Measurements from ENCODE around the gene TBC1D2. TPM values are rescaled to one million over a fixed set of nuclear protein-coding genes. Genes with fewer than 3 reads are reported as not detected.

The TBC1D2 gene
- total and polyA plus RNA-seq, 2 of the 13 experiments (the other 11 are each of a cell fraction or from before 2014, with no cell fraction given) = 2.0 to 2.8 TPM

- no peak for TF ChIP-seq ZNF407 (CRISPR knock-in tag; IDR thresholded peaks at IDR 0.05; ENCODE audit: not compliant biosample characterization)
- TF ChIP-seq ZNF180 (CRISPR knock-in tag; IDR thresholded peaks at IDR 0.05; ENCODE audit: borderline replicate concordance, low read depth) = no peak
- no peak for TF ChIP-seq TAF15 (IDR thresholded peaks at IDR 0.05; ENCODE audit: low read depth, low read length, poor library complexity, severe bottlenecking)
- TF ChIP-seq MXD4 (CRISPR knock-in tag; IDR thresholded peaks at IDR 0.05) = peak; percentile 70; the same call in 1 of the 2 replicates
- no peak for TF ChIP-seq SOX6 (IDR thresholded peaks at IDR 0.05)
- peak; percentile 67 for TF ChIP-seq SOX6 (CRISPR knock-in tag; IDR thresholded peaks at IDR 0.05)
- peak; percentile 65; the same call in 1 of the 2 replicates for TF ChIP-seq ATF1 (CRISPR knock-in tag; IDR thresholded peaks at IDR 0.05)
- TF ChIP-seq MTA1 (CRISPR knock-in tag; IDR thresholded peaks at IDR 0.05; ENCODE audit: borderline replicate concordance) = no peak; the same call in 1 of the 2 replicates
- peak; percentile 51 for TF ChIP-seq GATAD2A (CRISPR knock-in tag; IDR thresholded peaks at IDR 0.05)
- TF ChIP-seq CHD2 (IDR thresholded peaks at IDR 0.05; ENCODE audit: low read depth, low read length) = no peak
- peak; percentile 56; the same call in 1 of the 2 replicates for TF ChIP-seq ZNF362 (CRISPR knock-in tag; IDR thresholded peaks at IDR 0.05; ENCODE audit: borderline replicate concordance)
- peak; percentile 81 for TF ChIP-seq ZNF264 (CRISPR knock-in tag; IDR thresholded peaks at IDR 0.05)
- TF ChIP-seq ZSCAN12 (CRISPR knock-in tag; IDR thresholded peaks at IDR 0.05) = no peak
- TF ChIP-seq ZNF17 (CRISPR knock-in tag; IDR thresholded peaks at IDR 0.05) = no peak
- peak; percentile 47; the same call in 1 of the 2 replicates for TF ChIP-seq RERE (CRISPR knock-in tag; IDR thresholded peaks at IDR 0.05; ENCODE audit: low read depth)
Observed at GRCh38 chr9:98255578-98256296, at the start of gene TBC1D2 (continued).

All from HepG2 (cell line).